GM23338 (cell line): ENCODE data around the gene OR1I1. TPM values are rescaled to one million over a fixed set of nuclear protein-coding genes. Genes with fewer than 3 reads are reported as not detected.

Experiments
- ATAC-seq: fragments of 200-7000 bp; cut with Tn5 transposase; 3 replicates; pipeline ENCODE4 v1.9.1; 2020
- DNase-seq: peaks from one replicate; pipeline ENCODE4 v3.0.0-alpha.2; 2015; ENCODE audit warnings: low spot score
- H2AFZ ChIP-seq: fragments of 200-600 bp; sonication (generic); 2 replicates; pipeline ENCODE4 v1.8.0; 2016; ENCODE audit warnings: antibody characterized with exemption, mild to moderate bottlenecking, moderate library complexity
- H3F3A ChIP-seq: fragments of 200-600 bp; sonication (generic); replicated peaks from 2 replicates; pipeline ENCODE4 v1.8.0; 2017; ENCODE audit warnings: antibody characterized with exemption, mixed run types, low read depth
- H3K27ac ChIP-seq: fragments of 200-600 bp; sonication (generic); 2 replicates; pipeline ENCODE4 v1.6.1; 2016; ENCODE audit warnings: low read depth
- H3K27me3 ChIP-seq: fragments of 200-600 bp; sonication (generic); 2 replicates; pipeline ENCODE4 v1.8.0; 2016; ENCODE audit warnings: mild to moderate bottlenecking, mixed run types, moderate library complexity; ENCODE audit not compliant: insufficient read depth
- H3K36me3 ChIP-seq: fragments of 200-600 bp; sonication (generic); 2 replicates; pipeline ENCODE4 v1.8.0; 2016; ENCODE audit warnings: mild to moderate bottlenecking; ENCODE audit not compliant: insufficient read depth
- H3K4me1 ChIP-seq: fragments of 200-600 bp; sonication (generic); 2 replicates; pipeline ENCODE4 v1.8.0; 2016; ENCODE audit warnings: mild to moderate bottlenecking, moderate library complexity; ENCODE audit not compliant: insufficient read depth
- H3K4me2 ChIP-seq: fragments of 200-600 bp; sonication (generic); 2 replicates; pipeline ENCODE4 v1.7.1; 2017; ENCODE audit warnings: mixed run types
- H3K4me3 ChIP-seq: fragments of 200-600 bp; sonication (generic); 2 replicates; pipeline ENCODE4 v1.6.1; 2016; ENCODE audit warnings: mixed run types
- H3K79me2 ChIP-seq: fragments of 200-600 bp; sonication (generic); replicated peaks from 2 replicates; pipeline ENCODE4 v1.8.0; 2017; ENCODE audit warnings: mild to moderate bottlenecking; ENCODE audit not compliant: insufficient read depth
- H3K9me2 ChIP-seq: fragments of 200-600 bp; sonication (generic); 2 replicates; pipeline ENCODE4 v1.8.0; 2017; ENCODE audit not compliant: insufficient read depth
- H4K20me1 ChIP-seq: fragments of 200-600 bp; sonication (generic); replicated peaks from 2 replicates; pipeline ENCODE4 v1.8.0; 2017; ENCODE audit warnings: mild to moderate bottlenecking; ENCODE audit not compliant: insufficient read depth
- H3K27ac Mint-ChIP-seq: 2 replicates; pipeline ENCODE4 v1.8.0; 2020; ENCODE audit warnings: inconsistent platforms, mild to moderate bottlenecking, moderate library complexity, mixed read lengths
- H3K27me3 Mint-ChIP-seq: 3 replicates; pipeline ENCODE4 v1.8.0; 2022; ENCODE audit warnings: low read depth, mild to moderate bottlenecking, moderate library complexity, mixed read lengths, inconsistent platforms; ENCODE audit not compliant: insufficient read depth, poor library complexity
- H3K36me3 Mint-ChIP-seq: 3 replicates; pipeline ENCODE4 v1.8.0; 2021; ENCODE audit warnings: low read depth, mild to moderate bottlenecking, inconsistent platforms, moderate library complexity, mixed read lengths
- H3K4me1 Mint-ChIP-seq: 3 replicates; pipeline ENCODE4 v1.8.0; 2020; ENCODE audit warnings: mild to moderate bottlenecking, inconsistent platforms, mixed read lengths
- H3K4me3 Mint-ChIP-seq: 3 replicates; pipeline ENCODE4 v1.8.0; 2021; ENCODE audit warnings: moderate library complexity, mild to moderate bottlenecking, inconsistent platforms, mixed read lengths
- H3K9me3 Mint-ChIP-seq: 3 replicates; pipeline ENCODE4 v1.8.0; 2020; ENCODE audit warnings: moderate library complexity, mild to moderate bottlenecking, inconsistent platforms, mixed read lengths
- CREB1 ChIP-seq: fragments of 250-450 bp; sonication (Bioruptor Pico); IDR thresholded peaks from 2 replicates; pipeline ENCODE4 v1.5.0; 2020; ENCODE audit warnings: low read depth, mild to moderate bottlenecking, moderate library complexity
- EZH2 ChIP-seq: fragments of 200-600 bp; sonication (generic); IDR thresholded peaks from one replicate; pipeline ENCODE4 v1.8.0; 2017; ENCODE audit warnings: antibody characterized with exemption, mild to moderate bottlenecking, low read depth; ENCODE audit not compliant: unreplicated experiment
- POLR2AphosphoS5 ChIP-seq: IDR thresholded peaks from 2 replicates; pipeline ENCODE4 v1.6.1; 2016; ENCODE audit warnings: antibody characterized with exemption, low read depth
- ZNF331 ChIP-seq: fragments of 250-450 bp; sonication (Bioruptor Pico); IDR thresholded peaks from 2 replicates; pipeline ENCODE4 v1.5.0; 2020; ENCODE audit warnings: low read depth, mild to moderate bottlenecking, moderate library complexity
- polyA plus RNA-seq: library from polyadenylated mRNA; unstranded; fragments of >200 nt; fragmentation: Nextera tagmentation; extraction: Ambion mirVana; gene quantifications from 2 replicates; pipeline ENCODE4 v1.2.1, GENCODE V29; 2016
- total RNA-seq: library from RNA; depleted of rRNA; stranded (reverse); fragments of >200 nt; shearing (Covaris generic); gene quantifications from 2 replicates; pipeline ENCODE4 v1.2.3, GENCODE V29; 2014
- TF ChIP-seq, protein P1 (sequence below): IDR thresholded peaks from 2 replicates; pipeline ENCODE4 v1.6.1; 2016; ENCODE audit warnings: antibody characterized with exemption
- TF ChIP-seq, protein P2 (sequence below): IDR thresholded peaks from one replicate; pipeline ENCODE4 v1.6.1; 2018; ENCODE audit warnings: antibody characterized with exemption; ENCODE audit not compliant: unreplicated experiment
- TF ChIP-seq, protein P3 (sequence below), 2 experiments: fragments of 200-600 bp in 1 of 2; sonication (generic) in 1 of 2; conservative IDR thresholded peaks; 2 replicates each; pipeline versions ENCODE4 v1.5.1 to v1.6.1; 2016 to 2017; ENCODE audit warnings: antibody characterized with exemption in 2 of 2, low read depth in 2 of 2, mild to moderate bottlenecking in 2 of 2, moderate library complexity in 1 of 2

OR1I1 gene
- total and polyA plus RNA-seq, 2 experiments from 2014 or later: not detected

DNA sequence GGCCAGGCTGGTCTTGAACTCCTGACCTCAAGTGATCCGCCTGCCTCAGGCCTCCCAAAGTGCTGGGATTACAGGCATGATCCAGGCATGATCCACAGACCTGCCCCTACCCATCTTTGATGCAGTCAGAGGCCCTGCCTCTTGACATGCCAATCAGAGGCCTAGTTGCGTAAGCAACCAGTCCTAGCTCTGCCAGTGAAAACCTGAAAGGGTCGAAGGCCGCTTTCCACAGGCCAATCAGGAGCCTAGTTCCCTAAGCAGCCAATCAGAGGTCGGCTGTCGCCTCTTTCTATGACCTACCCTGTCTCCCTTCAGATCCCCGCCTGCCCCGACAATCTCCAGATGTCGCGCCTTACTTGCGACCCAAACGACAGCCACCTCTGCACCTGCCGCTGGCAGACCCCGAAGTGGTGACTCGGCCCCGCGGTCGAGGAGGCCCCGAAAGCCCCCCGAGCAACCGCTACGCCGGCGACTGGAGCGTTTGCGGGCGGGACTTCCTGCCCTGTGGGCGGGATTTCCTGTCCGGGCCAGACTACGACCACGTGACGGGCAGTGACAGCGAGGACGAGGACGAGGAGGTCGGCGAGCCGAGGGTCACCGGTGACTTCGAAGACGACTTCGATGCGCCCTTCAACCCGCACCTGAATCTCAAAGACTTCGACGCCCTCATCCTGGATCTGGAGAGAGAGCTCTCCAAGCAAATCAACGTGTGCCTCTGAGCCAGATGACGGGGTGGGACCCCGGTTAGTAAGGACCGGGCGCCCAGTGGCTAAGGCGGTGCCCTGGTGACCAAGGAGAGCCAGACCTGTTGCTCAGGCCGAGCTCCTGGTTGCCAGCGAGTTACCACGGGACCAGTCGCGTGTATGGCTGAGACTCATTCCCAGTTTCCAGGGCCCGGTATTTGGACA, 31.5 kb downstream of the OR1I1 start:
- Histone ChIP-seq H3K4me2 (no peak overlapping the region), H3K27me3 (no peaks in the 10 kb centered on the region), H3K79me2 (peaks cover 2% of the 10 kb centered on the region; the same call in 1 of the 2 replicates), H3K36me3 (peaks cover 20% of the 10 kb centered on the region), H3F3A (peaks cover 6% of the 10 kb centered on the region; the same call in 1 of the 2 replicates), H3K4me1 (peaks cover under 1% of the 10 kb centered on the region; the same call in 1 of the 2 replicates), H3K9me2 (no peaks in the 10 kb centered on the region), H2AFZ (no peak overlapping the region), H4K20me1 (peaks cover 4% of the 10 kb centered on the region; the same call in 1 of the 2 replicates), H3K27ac (no peak overlapping the region; the same call in 1 of the 2 replicates), H3K4me3 (no peak overlapping the region)
- Mint-ChIP-seq H3K4me3 (no peak overlapping the region), H3K27ac (no peak overlapping the region), H3K27me3 (peaks cover 10% of the 10 kb centered on the region), H3K36me3 (peaks cover 71% of the 10 kb centered on the region), H3K4me1 (peaks cover 2% of the 10 kb centered on the region), H3K9me3 (no peaks in the 10 kb centered on the region)
- DNase-seq (peak; percentile 72), ATAC-seq (peak; percentile 67)
- TF ChIP-seq, protein P1, sequence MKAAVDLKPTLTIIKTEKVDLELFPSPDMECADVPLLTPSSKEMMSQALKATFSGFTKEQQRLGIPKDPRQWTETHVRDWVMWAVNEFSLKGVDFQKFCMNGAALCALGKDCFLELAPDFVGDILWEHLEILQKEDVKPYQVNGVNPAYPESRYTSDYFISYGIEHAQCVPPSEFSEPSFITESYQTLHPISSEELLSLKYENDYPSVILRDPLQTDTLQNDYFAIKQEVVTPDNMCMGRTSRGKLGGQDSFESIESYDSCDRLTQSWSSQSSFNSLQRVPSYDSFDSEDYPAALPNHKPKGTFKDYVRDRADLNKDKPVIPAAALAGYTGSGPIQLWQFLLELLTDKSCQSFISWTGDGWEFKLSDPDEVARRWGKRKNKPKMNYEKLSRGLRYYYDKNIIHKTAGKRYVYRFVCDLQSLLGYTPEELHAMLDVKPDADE: no peak
- TF ChIP-seq, protein P2, sequence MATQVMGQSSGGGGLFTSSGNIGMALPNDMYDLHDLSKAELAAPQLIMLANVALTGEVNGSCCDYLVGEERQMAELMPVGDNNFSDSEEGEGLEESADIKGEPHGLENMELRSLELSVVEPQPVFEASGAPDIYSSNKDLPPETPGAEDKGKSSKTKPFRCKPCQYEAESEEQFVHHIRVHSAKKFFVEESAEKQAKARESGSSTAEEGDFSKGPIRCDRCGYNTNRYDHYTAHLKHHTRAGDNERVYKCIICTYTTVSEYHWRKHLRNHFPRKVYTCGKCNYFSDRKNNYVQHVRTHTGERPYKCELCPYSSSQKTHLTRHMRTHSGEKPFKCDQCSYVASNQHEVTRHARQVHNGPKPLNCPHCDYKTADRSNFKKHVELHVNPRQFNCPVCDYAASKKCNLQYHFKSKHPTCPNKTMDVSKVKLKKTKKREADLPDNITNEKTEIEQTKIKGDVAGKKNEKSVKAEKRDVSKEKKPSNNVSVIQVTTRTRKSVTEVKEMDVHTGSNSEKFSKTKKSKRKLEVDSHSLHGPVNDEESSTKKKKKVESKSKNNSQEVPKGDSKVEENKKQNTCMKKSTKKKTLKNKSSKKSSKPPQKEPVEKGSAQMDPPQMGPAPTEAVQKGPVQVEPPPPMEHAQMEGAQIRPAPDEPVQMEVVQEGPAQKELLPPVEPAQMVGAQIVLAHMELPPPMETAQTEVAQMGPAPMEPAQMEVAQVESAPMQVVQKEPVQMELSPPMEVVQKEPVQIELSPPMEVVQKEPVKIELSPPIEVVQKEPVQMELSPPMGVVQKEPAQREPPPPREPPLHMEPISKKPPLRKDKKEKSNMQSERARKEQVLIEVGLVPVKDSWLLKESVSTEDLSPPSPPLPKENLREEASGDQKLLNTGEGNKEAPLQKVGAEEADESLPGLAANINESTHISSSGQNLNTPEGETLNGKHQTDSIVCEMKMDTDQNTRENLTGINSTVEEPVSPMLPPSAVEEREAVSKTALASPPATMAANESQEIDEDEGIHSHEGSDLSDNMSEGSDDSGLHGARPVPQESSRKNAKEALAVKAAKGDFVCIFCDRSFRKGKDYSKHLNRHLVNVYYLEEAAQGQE: no peak
- no peak for TF ChIP-seq EZH2
- TF ChIP-seq, protein P3, sequence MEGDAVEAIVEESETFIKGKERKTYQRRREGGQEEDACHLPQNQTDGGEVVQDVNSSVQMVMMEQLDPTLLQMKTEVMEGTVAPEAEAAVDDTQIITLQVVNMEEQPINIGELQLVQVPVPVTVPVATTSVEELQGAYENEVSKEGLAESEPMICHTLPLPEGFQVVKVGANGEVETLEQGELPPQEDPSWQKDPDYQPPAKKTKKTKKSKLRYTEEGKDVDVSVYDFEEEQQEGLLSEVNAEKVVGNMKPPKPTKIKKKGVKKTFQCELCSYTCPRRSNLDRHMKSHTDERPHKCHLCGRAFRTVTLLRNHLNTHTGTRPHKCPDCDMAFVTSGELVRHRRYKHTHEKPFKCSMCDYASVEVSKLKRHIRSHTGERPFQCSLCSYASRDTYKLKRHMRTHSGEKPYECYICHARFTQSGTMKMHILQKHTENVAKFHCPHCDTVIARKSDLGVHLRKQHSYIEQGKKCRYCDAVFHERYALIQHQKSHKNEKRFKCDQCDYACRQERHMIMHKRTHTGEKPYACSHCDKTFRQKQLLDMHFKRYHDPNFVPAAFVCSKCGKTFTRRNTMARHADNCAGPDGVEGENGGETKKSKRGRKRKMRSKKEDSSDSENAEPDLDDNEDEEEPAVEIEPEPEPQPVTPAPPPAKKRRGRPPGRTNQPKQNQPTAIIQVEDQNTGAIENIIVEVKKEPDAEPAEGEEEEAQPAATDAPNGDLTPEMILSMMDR (conservative IDR thresholded peaks at IDR 0.05; ENCODE audit: low read depth in 2 of 2): no peak
- TF ChIP-seq POLR2AphosphoS5: 0 out of 2 replicates have a peak, but pooled peaks have one; percentile 25

DNA sequence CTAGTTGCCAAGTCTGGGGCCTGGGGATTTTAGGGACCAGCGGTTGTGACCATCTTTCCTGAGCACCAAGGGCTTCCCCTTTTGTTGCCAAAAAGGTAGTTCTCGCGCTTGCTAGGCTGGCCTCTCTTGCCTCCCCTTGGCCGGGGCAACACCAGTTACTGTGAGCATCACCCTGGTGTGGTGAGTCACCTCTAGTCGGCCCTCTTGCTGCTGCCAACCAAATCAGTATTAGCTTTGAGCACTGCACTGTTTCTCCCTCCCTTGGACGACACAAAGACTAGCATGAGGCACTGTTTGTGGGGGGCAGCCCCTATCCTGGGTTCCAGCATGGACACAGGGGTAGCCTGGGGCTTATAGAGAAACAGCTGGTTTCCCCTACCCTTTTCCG, 32.1 kb downstream of the OR1I1 start:
- DNase-seq: no peak
- Histone ChIP-seq H3K4me2 (no peak overlapping the region), H3K27me3 (no peaks in the 10 kb centered on the region), H3K4me1 (no peaks in the 10 kb centered on the region), H2AFZ (no peak overlapping the region), H3F3A (peaks cover 6% of the 10 kb centered on the region; the same call in 1 of the 2 replicates), H3K79me2 (no peaks in the 10 kb centered on the region), H4K20me1 (peaks cover 4% of the 10 kb centered on the region; the same call in 1 of the 2 replicates), H3K4me3 (no peak overlapping the region), H3K9me2 (no peaks in the 10 kb centered on the region), H3K36me3 (peaks cover 26% of the 10 kb centered on the region), H3K27ac (no peak overlapping the region)
- Mint-ChIP-seq H3K9me3 (no peaks in the 10 kb centered on the region), H3K36me3 (peaks cover 78% of the 10 kb centered on the region), H3K4me1 (no peaks in the 10 kb centered on the region; the same call in 2 of the 3 replicates), H3K27me3 (peaks cover 11% of the 10 kb centered on the region), H3K27ac (no peak overlapping the region), H3K4me3 (no peak overlapping the region; the same call in 2 of the 3 replicates)
- ATAC-seq: no peak
- TF ChIP-seq, protein P1: no peak
- TF ChIP-seq POLR2AphosphoS5 (no peak), CREB1 (CRISPR knock-in tag) (no peak), ZNF331 (CRISPR knock-in tag) (no peak)
